Stimulated activated CD8-positive, alpha-beta memory T cell treated with anti-CD3 and anti-CD28 coated beads, Interleukin-12 subunit alpha, Interleukin-12 subunit beta, amount 100 ng/mL, for 1 hour (primary cell): ENCODE results near the gene PDGFA.

ENCODE experiments used
- DNase-seq: peaks from one replicate; pipeline ENCODE4 v3.0.0-alpha.2; 2020; ENCODE audit warnings: low read depth

The PDGFA gene

DNA sequence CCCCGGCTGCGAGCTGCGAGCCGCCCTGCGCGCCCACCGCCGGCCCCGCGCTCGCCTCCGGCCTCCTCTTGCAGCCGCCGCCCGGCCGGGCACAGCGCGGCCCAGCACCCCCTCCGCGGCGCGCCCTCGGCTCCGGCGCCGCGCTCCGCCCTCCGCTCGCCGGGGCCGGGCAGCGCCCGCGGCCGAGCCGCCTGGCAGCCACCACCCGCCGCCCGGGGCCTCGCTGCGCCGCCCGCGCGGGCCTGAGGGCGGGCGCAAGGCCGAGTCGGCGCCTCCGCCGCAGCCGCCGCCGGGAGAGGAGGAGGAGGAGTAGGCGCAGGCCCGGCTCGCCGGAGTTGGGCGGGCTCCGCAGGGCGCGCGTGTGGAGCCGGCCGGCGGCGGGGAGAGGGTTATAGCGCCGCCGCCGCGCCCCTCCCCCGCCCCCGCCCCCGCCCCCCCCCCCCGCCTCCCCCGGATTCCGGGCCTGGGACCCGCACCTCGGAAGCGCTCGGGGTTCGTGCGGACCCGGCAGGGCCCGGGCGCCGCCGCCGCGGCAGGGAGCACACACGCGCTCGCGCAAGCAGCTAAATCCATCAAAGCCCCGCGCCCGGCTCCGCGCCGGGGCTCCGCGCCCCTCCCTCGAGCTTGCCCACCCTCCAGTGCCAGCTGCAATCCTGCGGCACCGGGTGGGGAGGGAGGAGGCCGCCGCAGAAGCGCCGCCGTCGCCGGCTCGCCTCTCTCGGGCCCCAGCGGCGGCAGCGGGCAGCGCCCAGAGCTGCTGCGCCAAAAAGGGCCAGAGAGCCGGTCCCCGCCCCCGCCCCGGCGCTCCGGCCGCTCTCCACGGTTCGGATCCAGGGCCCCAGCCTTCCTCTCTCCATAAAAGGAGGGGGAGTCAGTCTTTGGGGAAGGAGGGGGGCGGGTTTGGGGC lies at the start of gene PDGFA:
Gene PDGFA (minus strand): TSS at position 363 of the 907 bp plus-strand sequence. CDS start 845 bp downstream, outside the sequence.
- no peak for DNase-seq

DNA sequence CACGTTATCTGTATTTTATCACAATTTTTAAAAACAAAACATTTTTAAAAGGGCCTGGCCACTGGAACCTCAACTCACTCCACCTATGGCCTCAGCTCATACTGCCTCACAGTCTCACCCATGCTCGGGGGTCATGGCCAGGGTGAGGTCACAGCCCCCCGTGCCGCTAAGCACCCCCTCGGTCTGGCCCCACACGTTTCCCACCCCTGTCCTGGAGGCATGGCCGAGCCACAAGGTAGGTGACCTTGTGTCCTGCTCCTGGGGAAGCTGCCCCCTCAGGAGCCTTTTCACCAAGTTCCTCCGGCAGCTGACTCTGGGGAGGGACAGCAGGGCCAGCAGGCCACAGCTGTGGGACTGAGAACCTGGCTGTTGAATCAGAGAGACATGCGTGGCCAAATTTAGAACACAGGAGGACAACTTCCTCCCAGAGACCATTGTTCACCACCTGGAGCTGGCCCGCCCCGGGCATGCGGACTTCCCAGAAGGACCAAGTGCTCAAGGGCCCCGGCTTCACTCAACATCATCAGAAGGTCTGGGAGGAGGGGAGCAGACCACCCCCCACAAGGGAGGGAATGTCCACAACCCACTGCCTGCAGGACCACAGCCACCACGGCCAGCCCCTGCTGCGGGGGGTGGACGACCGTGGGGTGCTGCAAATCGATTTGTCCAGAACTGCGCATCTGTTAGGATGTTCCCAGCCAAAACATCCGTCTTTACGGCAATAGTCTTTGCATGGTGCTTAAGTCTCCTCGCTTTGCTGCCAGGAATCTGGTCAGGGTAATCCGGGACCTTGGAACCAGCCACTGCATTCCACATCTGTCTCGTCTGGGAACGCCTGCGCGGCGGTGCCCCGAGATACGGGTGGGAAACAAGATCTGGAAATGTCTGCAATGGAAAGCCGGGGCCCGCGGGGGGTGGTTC lies 48.6 kb upstream of the PDGFA start:
- no peak for DNase-seq

DNA sequence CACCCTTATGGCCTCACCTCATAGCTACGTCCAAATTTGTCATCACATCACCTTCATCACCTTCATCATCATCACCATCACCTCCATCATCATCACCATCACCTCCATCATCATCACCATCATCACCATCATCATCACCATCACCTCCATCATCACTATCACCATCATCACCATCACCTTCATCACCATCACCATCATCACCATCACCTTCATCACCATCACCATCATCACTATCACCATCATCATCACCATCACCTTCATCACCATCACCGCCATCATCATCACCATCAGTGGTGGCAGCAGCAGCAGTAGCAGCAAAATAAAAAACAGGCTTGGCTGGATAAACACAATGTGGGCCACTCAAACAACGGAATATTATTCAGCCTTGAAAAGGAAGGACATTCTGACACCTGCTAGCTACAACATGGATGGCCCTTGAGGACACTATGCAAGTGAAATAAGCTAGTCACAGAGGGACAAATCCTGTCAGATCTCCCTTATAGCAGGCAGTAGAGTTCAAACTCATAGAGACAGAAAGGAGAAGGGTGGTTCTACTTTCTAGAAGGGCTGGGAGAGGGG lies 47.7 kb upstream of the PDGFA start:
- no peak for DNase-seq

DNA sequence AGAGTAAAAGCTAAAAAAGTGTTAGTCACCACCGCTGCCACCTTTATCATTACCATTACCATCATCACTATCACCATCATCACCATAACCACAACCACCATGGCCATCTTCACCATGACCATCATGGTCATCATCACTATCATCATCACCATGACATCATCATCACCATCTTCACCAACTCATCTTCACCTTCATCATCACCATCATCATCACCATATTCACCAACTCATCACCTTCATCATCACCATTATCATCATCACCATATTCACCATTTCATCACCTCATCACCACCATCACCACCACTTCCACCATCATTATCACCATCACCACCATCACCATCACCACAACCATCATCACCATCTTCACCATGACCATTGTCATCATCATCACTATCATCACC lies 46.5 kb upstream of the PDGFA start:
- DNase-seq, result no peak

DNA sequence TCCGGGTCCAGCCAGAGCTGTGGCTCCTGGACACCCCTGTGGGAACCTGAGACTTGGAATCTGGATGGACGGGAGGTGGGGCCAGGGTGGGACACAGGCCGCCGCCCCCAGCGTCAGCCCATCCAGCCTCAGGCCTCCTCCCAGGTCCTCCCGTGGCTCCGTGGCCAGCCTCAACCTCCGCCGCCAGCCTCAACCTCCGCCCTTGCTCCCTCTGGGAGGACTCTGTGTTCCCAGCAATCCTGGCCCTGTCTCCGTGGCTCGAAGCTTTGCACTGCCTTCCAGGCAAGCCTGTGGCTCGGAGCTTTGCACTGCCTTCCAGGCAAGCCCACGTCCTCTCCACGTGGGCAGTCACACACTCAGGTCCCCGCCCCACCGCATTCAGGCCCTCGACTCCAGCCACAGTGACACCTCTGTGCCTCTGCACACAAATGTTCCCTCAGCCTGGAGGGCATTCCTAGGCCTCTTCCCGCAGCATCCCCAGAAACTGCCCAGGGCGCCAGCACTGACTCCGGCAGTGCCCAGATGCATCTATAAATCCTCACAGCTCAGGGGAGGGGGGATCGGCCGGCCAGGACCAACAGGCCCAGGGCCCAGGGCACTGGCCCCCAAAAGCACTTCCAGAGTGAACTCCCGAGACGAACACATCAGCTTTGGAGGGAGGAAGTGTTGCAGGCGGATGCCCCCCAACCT lies 44.7 kb upstream of the PDGFA start:
- no peak for DNase-seq

DNA sequence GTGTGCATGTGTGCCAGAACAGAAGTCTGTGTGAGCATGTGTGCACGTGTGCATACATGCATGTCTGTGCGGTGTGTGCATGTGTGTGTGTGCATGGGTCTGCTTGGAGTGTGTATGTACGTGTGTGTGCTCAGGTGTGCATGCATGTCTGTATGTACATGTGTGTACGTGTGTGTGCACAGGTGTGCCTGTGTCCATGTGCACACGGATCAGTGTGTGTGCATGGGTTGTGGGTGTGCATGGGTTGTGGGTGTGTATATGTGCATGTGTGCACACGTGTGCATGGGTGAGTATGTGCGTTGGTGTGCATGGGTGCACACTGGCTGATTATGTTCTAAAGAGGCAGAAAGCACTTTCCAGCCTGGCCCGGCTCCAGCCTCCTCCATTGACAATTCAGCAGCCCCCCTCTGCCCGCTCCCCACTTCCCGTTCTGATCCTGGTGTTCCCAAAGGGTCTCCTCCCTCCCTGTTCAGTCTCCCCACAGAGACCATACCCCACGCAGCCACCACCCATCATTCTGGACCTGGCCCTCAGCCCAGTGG lies 44.1 kb upstream of the PDGFA start:
- DNase-seq, result no peak

DNA sequence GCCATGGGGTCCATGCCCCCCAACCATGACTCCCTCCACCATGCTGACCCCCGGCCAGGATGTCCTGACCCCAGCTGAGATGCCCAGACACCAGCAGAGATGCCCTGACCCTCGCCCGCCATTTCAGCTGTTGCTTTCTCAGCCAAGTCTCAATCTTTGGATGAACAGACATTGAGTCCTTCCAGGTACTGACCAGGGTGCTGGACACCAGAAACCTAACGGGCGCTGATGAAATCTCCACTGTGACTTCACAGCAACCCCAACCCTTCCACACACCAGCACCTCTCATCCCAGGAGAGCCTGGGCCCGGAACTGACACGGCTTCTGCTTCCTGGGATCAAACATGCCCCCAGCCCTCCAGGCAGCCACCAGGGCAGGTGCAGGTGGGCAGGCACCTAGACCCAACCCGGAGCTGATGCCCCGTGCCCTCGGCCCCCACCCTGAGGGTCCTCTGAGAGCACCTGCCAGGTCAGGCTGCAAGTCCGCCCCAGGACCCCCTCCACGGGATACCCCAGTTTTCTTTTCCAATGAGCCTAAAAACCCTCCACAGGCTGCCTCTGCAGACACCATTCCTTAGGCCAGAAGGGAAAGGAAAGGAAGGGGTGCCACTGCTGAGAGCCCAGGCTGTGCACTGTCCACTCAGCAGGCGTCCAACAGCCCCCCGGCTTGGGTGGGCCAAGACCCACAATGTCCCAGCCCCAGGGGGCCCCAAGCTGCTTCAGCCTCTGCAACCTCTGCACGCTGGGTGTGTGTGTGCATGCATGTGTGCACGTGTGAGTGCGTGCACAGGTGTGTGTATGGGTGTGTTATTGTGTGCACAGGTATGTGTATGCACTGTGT lies 43.4 kb upstream of the PDGFA start:
- DNase-seq, result no peak

DNA sequence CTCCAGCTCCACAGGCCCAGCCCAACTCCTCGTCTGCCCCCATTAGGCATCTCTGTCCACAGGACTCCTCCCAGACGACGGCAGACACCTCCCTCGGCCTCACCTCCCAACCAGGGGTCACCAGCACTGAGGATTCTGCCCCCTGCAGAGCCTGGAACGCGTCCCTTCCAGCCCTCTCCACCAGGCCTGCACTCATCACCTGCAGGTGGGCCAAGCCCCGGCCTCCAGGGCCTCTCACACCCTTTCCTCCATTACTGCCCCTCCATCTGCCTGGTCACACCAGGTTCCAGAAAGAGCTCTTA lies 42.7 kb upstream of the PDGFA start:
- no peak for DNase-seq

DNA sequence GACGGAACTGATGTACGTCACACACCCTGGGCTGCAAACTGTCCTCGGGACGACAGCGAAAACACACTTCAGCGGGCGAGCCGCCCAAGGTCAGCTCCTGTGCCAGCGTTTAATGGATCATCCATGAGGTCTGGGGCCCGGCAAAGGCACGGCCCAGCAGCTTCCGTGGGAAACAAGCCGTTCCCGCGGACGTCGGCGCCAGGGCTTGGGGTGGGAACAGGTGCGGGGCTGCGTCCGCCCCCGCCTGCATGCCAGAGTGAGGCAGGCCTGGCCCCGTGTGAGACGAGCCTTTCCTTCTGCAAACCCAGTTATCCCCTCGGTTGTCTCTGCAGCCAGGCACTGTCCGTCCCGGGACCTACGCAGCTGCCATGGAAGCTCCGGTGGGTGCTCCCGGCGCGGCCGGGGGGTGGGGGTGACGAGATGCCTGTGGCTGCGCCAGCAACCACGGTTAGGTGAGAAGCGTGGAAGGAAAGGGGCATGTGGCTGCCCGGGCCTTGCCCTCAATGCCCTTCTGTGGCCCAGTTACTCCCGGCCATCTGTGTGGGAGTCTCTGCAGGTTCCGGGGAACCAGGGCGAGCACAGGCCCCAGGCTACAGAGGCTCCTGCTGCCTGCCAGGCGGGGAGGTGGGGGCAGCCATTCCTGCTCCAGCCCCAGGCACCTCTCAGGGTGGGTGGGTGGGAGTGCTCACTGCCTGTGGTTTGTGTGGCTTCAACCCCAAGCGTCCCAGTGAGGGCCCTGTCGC lies 42.2 kb upstream of the PDGFA start:
- no peak for DNase-seq

DNA sequence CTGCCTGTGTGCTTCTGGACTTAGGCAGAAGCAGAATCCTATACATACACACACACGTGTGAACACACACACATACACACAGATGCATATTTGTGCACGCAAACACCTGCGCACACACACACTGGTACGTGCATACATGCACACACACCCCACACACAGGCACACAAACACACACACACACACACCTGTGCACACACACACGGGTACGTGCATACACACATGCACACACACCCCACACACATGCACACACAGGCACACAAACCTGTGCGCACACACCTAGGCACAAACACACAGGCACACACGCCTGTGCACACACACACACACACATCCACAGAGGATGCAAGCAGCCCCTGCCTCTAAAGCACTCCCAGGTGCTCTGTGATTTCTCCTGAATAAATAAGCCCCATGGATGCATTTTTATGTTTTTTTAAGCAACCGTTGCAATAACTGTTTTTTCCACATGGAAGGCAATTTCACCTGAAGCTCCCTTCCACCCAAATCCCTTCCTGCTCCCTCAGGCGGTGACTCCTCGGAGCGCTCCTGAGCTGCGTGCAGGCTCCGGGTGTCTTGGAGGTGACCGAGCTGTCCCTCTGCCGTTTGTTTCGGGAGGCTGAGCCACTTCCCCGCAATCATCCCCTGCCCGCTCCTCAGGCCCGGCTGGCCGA lies 41.5 kb upstream of the PDGFA start:
- DNase-seq, result no peak

DNA sequence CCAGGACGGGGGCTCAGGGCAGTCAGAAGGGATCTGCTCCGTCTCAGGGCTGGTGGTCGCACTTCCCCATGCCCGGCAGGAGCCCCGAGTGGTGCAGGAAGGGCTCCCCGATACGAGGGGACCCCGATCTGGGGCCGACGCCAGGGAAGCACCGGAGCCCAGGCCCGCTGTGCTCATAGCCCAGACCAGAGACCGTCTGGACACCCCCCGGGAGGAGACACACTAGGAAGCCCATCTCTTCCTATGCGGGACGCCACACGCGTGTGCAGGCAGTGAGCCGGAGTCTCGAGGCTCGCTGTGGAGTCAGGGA lies 39.7 kb upstream of the PDGFA start:
- DNase-seq, result no peak

DNA sequence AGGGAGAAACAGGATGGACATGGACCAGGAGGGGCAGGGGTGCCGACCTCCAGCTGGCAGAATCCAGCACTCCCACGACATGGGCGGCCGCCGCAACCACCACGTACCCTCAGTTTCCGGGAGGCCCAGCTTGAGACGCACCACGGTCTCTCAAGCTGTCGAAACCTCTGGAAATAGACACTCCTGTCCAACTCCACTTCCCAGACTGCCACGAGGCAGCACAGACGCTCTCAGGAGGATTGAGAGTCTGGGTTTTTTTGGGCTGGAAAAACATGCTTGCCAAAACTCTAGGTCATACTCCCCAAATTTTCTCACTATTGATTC lies 37.9 kb upstream of the PDGFA start:
- no peak for DNase-seq

DNA sequence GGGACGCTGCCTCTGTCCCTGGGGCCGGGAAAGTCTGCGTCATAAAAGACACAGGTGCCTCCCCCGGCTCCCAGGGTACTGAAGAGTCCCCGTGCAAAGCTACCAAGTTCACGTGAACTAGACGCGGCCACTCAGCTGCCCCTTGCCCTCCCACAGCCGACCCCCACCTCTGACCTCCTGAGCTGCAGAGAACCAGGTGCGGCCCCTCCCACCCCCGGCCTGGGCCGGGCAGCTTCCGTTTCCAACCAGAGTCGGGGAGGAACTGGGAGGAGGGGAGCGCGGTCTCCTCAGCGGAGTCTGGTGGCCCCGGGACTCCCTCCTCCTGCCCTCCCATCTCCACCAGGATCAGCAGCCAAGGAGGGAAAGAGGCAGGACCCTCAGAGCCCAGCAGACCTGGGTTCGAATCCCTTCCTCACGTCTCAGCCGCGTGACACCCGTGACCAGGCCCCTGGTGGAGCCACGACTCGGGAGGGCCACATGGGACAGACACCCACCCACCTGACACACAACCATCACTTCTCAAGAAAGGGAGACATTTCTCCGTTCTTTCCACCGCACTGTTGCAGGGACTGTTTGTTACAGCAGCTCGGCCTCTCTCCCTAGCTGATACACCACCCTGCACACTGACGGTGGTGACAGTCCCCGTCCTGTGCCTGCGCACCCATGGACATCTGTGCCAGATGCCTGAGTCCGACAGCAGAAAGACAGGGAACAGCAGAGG lies 37.4 kb upstream of the PDGFA start:
- DNase-seq, result no peak

DNA sequence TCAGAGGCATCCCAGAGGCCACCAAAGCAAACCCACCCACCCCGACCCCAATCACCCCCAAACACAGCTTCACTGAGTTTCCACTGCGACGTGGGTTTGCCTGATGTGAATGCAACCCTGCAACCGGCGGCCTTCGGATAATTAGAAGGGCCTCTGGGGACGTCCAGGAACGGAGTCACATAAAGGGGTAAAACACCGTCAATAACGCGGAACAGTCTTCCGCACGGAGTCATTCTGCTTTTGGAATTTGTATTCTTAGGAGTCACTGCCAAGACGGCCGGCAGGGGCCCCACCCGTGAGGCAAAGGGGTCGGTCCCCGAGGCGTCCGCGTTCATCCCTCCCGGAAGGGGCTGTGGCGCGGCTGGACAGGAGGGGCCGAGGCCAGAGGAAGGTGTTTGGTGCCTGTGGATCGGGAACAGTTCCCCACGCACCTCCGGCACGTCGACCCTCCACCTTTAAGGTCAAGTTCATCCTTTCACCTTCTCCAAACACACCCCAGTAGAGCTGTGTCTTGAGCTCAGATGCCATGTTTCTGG lies 36.7 kb upstream of the PDGFA start:
- no peak for DNase-seq

DNA sequence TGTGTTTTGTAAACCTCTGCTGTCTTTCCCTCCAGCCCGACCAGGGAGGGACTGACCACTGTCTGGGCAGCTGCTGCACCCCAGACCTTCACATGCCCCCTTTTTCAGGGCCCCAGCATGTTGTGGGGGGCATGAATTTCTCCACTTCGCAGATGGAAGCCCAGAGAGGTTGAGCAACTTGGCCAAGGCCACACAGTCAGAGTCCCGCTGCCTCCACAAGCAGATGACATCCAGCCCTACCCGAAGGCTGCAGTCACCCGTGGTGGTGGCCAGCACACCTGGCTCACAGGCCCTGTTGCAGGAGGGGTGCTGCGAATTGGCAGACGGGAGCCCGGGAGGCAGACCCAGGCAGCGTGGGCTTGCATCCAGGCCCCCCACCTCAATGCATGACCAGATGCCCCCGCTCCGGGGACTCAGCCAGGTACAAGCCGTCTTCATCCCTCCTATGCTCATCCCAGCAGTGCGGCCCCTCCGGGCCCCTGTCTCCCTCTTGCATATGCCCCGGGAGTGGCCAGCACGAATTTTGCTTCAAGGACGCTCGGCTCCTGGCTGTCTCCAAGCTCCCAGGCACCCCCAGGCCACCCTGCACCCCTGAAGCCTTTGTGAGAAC lies 36.0 kb upstream of the PDGFA start:
- DNase-seq, result no peak

DNA sequence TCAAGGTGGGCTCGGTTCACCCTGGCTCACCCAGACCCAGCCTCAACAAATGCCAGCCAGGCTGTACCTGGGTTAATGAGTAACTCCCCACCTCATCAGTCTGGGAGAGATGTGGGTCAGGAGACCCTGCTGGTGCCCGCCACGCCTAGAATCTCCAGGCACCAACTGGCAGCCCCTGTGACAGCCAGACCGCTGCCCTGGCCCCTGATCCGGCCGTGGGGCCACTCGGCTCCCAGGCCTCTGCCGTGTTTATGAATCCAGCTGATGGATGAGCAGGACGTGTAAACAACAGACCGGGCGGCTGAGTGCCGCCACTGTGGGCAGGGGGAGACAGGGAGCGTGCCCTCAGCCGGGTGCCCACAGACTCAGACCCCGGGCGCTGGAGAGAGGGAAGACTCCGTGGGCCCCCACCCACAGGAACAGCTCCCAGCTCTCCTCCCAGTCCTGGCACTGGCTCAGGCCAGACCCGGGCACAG lies 34.0 kb upstream of the PDGFA start:
- DNase-seq, result no peak

DNA sequence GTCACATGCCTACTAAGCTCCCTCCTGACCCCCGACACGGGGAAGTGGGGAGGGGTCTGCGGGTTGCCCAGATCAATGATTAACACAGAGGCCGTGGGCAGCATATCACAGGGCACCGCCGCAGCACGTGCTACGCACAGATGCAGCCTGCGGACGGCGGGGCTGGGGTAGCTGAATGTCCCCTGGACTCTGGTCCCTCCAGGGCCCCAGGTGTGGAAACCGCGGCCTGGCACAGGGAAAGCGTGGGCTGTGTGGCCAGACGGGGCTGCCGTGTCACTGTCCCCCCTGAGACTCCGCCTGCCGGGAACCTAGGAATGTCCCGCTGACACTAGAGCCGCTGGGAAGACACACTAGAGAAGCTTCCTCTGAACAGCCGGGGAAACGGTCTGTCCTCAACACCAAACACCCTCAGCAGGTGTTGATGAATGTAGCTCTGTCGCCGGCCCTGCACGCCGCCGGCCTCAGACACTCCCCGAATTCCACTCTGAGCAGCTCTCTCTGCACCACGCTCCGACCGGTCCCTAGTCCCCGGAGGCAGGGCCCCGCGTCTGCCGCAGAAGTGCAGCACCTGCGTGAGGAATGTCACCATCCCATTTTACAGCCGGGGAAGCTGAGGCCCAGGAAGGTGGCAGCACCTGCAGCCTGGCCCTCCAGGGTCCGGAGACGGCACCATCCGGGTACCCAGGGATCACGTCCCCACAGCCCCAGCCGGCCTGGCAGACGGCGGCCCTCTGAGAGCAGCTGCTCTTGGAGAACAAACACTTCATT lies 33.4 kb upstream of the PDGFA start:
- DNase-seq, result no peak
